Neural progenitor cell (in vitro differentiated cells): Measurements from ENCODE around the gene GLYATL3. TPM values are rescaled to one million over a fixed set of nuclear protein-coding genes. Genes with fewer than 3 reads are reported as not detected.
A peak's percentile ranks its signal among the peaks of the same experiment; 100 is the strongest.

Experiments used
- DNase-seq: peaks from one replicate; pipeline ENCODE4 v3.0.0-alpha.2; 2016; ENCODE audit warnings: low spot score
- H2AFZ ChIP-seq: fragments of 200-600 bp; sonication (generic); replicated peaks from 2 replicates; pipeline ENCODE4 v1.6.1; 2016; ENCODE audit warnings: antibody characterized with exemption
- H3F3A ChIP-seq: fragments of 200-600 bp; sonication (generic); 2 replicates; pipeline ENCODE4 v1.6.1; 2016; ENCODE audit warnings: antibody characterized with exemption, low read depth
- H3K27ac ChIP-seq: fragments of 200-600 bp; sonication (generic); 2 replicates; pipeline ENCODE4 v1.5.1; 2016; ENCODE audit warnings: mild to moderate bottlenecking
- H3K27me3 ChIP-seq: fragments of 200-600 bp; sonication (generic); 2 replicates; pipeline ENCODE4 v1.6.1; 2016; ENCODE audit warnings: mild to moderate bottlenecking, moderate library complexity
- H3K36me3 ChIP-seq: fragments of 200-600 bp; sonication (generic); 2 replicates; pipeline ENCODE4 v1.5.1; 2016
- H3K4me1 ChIP-seq: fragments of 200-600 bp; sonication (generic); 2 replicates; pipeline ENCODE4 v1.6.1; 2016; ENCODE audit warnings: mixed run types
- H3K4me2 ChIP-seq: fragments of 200-600 bp; sonication (generic); 2 replicates; pipeline ENCODE4 v1.6.1; 2016
- H3K4me3 ChIP-seq: fragments of 200-600 bp; sonication (generic); 2 replicates; pipeline ENCODE4 v1.5.1; 2016
- H3K79me2 ChIP-seq: fragments of 200-600 bp; sonication (generic); 2 replicates; pipeline ENCODE4 v1.6.1; 2016; ENCODE audit warnings: low read depth
- H3K9ac ChIP-seq: fragments of 200-600 bp; sonication (generic); 2 replicates; pipeline ENCODE4 v1.6.1; 2016
- H3K9me3 ChIP-seq: fragments of 200-600 bp; sonication (generic); 2 replicates; pipeline ENCODE4 v1.5.1; 2016; ENCODE audit warnings: low read depth
- H4K20me1 ChIP-seq: fragments of 200-600 bp; sonication (generic); 2 replicates; pipeline ENCODE4 v1.6.1; 2016; ENCODE audit warnings: low read depth
- H3K27ac Mint-ChIP-seq: 3 replicates; pipeline ENCODE4 v1.8.0; 2021; ENCODE audit warnings: mixed read lengths
- H3K27me3 Mint-ChIP-seq: 2 replicates; pipeline ENCODE4 v1.8.0; 2022; ENCODE audit warnings: low read depth, mild to moderate bottlenecking, inconsistent platforms, moderate library complexity, mixed read lengths; ENCODE audit not compliant: insufficient read depth
- H3K36me3 Mint-ChIP-seq: 3 replicates; pipeline ENCODE4 v1.8.0; 2021; ENCODE audit warnings: mixed read lengths
- H3K4me1 Mint-ChIP-seq: 3 replicates; pipeline ENCODE4 v1.8.0; 2021; ENCODE audit warnings: mixed read lengths
- H3K4me3 Mint-ChIP-seq: 3 replicates; pipeline ENCODE4 v1.8.0; 2021; ENCODE audit warnings: mild to moderate bottlenecking, moderate library complexity, mixed read lengths
- H3K9me3 Mint-ChIP-seq: 3 replicates; pipeline ENCODE4 v1.8.0; 2020; ENCODE audit warnings: mixed read lengths
- CTCF ChIP-seq: fragments of 200-600 bp; sonication (generic); IDR thresholded peaks from 2 replicates; pipeline ENCODE4 v1.5.1; 2017; ENCODE audit warnings: antibody characterized with exemption, mild to moderate bottlenecking
- EZH2 ChIP-seq: fragments of 200-600 bp; sonication (generic); IDR thresholded peaks from 2 replicates; pipeline ENCODE4 v1.6.1; 2017; ENCODE audit warnings: antibody characterized with exemption, mild to moderate bottlenecking, moderate library complexity
- EZH2phosphoT487 ChIP-seq: fragments of 200-600 bp; sonication (generic); IDR thresholded peaks from 2 replicates; pipeline ENCODE4 v1.6.1; 2017; ENCODE audit warnings: antibody characterized with exemption
- total RNA-seq: library from RNA; depleted of rRNA; stranded (reverse); fragments of >200 nt; gene quantifications from 2 replicates; pipeline ENCODE4 v1.2.3, GENCODE V29; 2015; ENCODE audit warnings: low replicate concordance

Gene GLYATL3
- total RNA-seq, 1 donor from 2014 or later = not detected

GRCh38 chr6:49552596-49552995 lies 52.9 kb downstream of the GLYATL3 start:
- no peaks in the 10 kb centered on the region for H3K27me3 ChIP-seq
- H3K9me3 ChIP-seq = no peaks in the 10 kb centered on the region
- H3K27ac Mint-ChIP-seq = no peak overlapping the region
- peak overlapping the region; percentile 75 for H3K4me3 ChIP-seq
- peaks cover 24% of the 10 kb centered on the region for H4K20me1 ChIP-seq
- H3K4me3 Mint-ChIP-seq = peak overlapping the region; percentile 74
- peaks cover 61% of the 10 kb centered on the region for H3F3A ChIP-seq
- peaks cover 37% of the 10 kb centered on the region for H3K4me1 Mint-ChIP-seq
- DNase-seq = peak; percentile 41
- no peak overlapping the region for H2AFZ ChIP-seq
- H3K4me1 ChIP-seq = peaks cover 56% of the 10 kb centered on the region
- H3K9me3 Mint-ChIP-seq = no peaks in the 10 kb centered on the region
- H3K36me3 Mint-ChIP-seq = no peaks in the 10 kb centered on the region
- peak overlapping the region; percentile 95 for H3K4me2 ChIP-seq
- H3K27me3 Mint-ChIP-seq = peaks cover 9% of the 10 kb centered on the region
- TF ChIP-seq EZH2phosphoT487 (no peak), EZH2 (no peak), CTCF (no peak)
- peaks cover 14% of the 10 kb centered on the region for H3K36me3 ChIP-seq
- peak overlapping the region; percentile 33 for H3K9ac ChIP-seq
- peak overlapping the region; percentile 99 for H3K27ac ChIP-seq
- peaks cover 66% of the 10 kb centered on the region for H3K79me2 ChIP-seq

GRCh38 chr6:49553384-49553783 lies 53.7 kb downstream of the GLYATL3 start:
- Histone ChIP-seq H3K27ac (peak overlapping the region; percentile 99), H3K9me3 (no peaks in the 10 kb centered on the region), H3K36me3 (peaks cover 15% of the 10 kb centered on the region), H2AFZ (no peak overlapping the region), H3K27me3 (no peaks in the 10 kb centered on the region), H3K4me1 (peaks cover 53% of the 10 kb centered on the region), H4K20me1 (peaks cover 24% of the 10 kb centered on the region), H3K79me2 (peaks cover 74% of the 10 kb centered on the region), H3F3A (peaks cover 69% of the 10 kb centered on the region), H3K9ac (no peak overlapping the region), H3K4me2 (peak overlapping the region; percentile 95), H3K4me3 (peak overlapping the region; percentile 75)
- Mint-ChIP-seq H3K36me3 (no peaks in the 10 kb centered on the region), H3K4me3 (no peak overlapping the region), H3K9me3 (no peaks in the 10 kb centered on the region), H3K27ac (no peak overlapping the region), H3K27me3 (peaks cover 9% of the 10 kb centered on the region), H3K4me1 (peaks cover 37% of the 10 kb centered on the region)
- TF ChIP-seq EZH2 = no peak
- no peak for TF ChIP-seq EZH2phosphoT487
- TF ChIP-seq CTCF = no peak
- no peak for DNase-seq

GRCh38 chr6:49555951-49556350 lies 56.2 kb downstream of the GLYATL3 start:
- Mint-ChIP-seq H3K27me3 (peaks cover 2% of the 10 kb centered on the region), H3K4me1 (peaks cover 31% of the 10 kb centered on the region), H3K27ac (no peak overlapping the region), H3K36me3 (no peaks in the 10 kb centered on the region), H3K9me3 (no peaks in the 10 kb centered on the region), H3K4me3 (no peak overlapping the region)
- Histone ChIP-seq H2AFZ (no peak overlapping the region), H3K4me3 (peak overlapping the region; percentile 18), H3K36me3 (peaks cover 15% of the 10 kb centered on the region), H3K9me3 (no peaks in the 10 kb centered on the region), H3K4me1 (peaks cover 40% of the 10 kb centered on the region), H3K27ac (no peak overlapping the region), H3K4me2 (peak overlapping the region; percentile 63), H4K20me1 (peaks cover 30% of the 10 kb centered on the region), H3K9ac (no peak overlapping the region), H3F3A (peaks cover 69% of the 10 kb centered on the region), H3K79me2 (peaks cover 76% of the 10 kb centered on the region), H3K27me3 (no peaks in the 10 kb centered on the region)
- DNase-seq = no peak
- TF ChIP-seq CTCF (no peak), EZH2phosphoT487 (no peak), EZH2 (no peak)
